MM.1S (cell line): ENCODE results near the gene MZT2B.
"Not testable (repeated sequence)": the region's sequence is repeated elsewhere in the genome, so short reads cannot be mapped to it uniquely, and the experiment has no call there.

Experiments
- DNase-seq: peaks from one replicate; pipeline ENCODE4 v3.0.0-alpha.2; 2015
- H2AFZ ChIP-seq: fragments of 300-600 bp; sonication (generic); 2 replicates; pipeline ENCODE4 v1.6.0; 2016; ENCODE audit warnings: antibody characterized with exemption, low read length
- H3F3A ChIP-seq: fragments of 300-600 bp; sonication (generic); 2 replicates; pipeline ENCODE4 v1.6.1; 2016; ENCODE audit warnings: mild to moderate bottlenecking, antibody characterized with exemption, low read length, moderate library complexity, mixed read lengths; ENCODE audit not compliant: insufficient read depth
- H3K27ac ChIP-seq: fragments of 300-600 bp; sonication (generic); 2 replicates; pipeline ENCODE4 v1.5.1; 2016; ENCODE audit warnings: mild to moderate bottlenecking, low read length
- H3K27me3 ChIP-seq: fragments of 300-600 bp; sonication (generic); replicated peaks from 2 replicates; pipeline ENCODE4 v1.6.0; 2016; ENCODE audit warnings: low read length; ENCODE audit not compliant: insufficient read depth
- H3K36me3 ChIP-seq: fragments of 300-600 bp; sonication (generic); replicated peaks from 2 replicates; pipeline ENCODE4 v1.6.1; 2016; ENCODE audit warnings: mild to moderate bottlenecking, low read length, mixed read lengths; ENCODE audit not compliant: insufficient read depth
- H3K4me1 ChIP-seq: fragments of 300-600 bp; sonication (generic); 2 replicates; pipeline ENCODE4 v1.6.1; 2016; ENCODE audit warnings: low read length, mixed read lengths
- H3K4me2 ChIP-seq: fragments of 300-600 bp; sonication (generic); 2 replicates; pipeline ENCODE4 v1.6.0; 2016; ENCODE audit warnings: low read depth, low read length
- H3K4me3 ChIP-seq: fragments of 300-600 bp; sonication (generic); 2 replicates; pipeline ENCODE4 v1.5.1; 2016; ENCODE audit warnings: low read length, mixed read lengths
- H3K79me2 ChIP-seq: fragments of 300-600 bp; sonication (generic); 2 replicates; pipeline ENCODE4 v1.6.1; 2016; ENCODE audit warnings: mixed run types, low read length, mixed read lengths
- H3K9ac ChIP-seq: fragments of 300-600 bp; sonication (generic); 2 replicates; pipeline ENCODE4 v1.6.1; 2016; ENCODE audit warnings: low read length, mixed read lengths
- H3K9me2 ChIP-seq: fragments of 300-600 bp; sonication (generic); replicated peaks from 2 replicates; pipeline ENCODE4 v1.6.1; 2016; ENCODE audit warnings: mild to moderate bottlenecking, low read length, mixed read lengths; ENCODE audit not compliant: insufficient read depth
- H3K9me3 ChIP-seq: fragments of 300-600 bp; sonication (generic); replicated peaks from 2 replicates; pipeline ENCODE4 v1.6.1; 2016; ENCODE audit warnings: mild to moderate bottlenecking, low read length, mixed read lengths; ENCODE audit not compliant: insufficient read depth
- H4K20me1 ChIP-seq: fragments of 300-600 bp; sonication (generic); 2 replicates; pipeline ENCODE4 v1.6.1; 2016; ENCODE audit warnings: mild to moderate bottlenecking, low read length, moderate library complexity, mixed read lengths; ENCODE audit not compliant: insufficient read depth

The MZT2B gene

DNA sequence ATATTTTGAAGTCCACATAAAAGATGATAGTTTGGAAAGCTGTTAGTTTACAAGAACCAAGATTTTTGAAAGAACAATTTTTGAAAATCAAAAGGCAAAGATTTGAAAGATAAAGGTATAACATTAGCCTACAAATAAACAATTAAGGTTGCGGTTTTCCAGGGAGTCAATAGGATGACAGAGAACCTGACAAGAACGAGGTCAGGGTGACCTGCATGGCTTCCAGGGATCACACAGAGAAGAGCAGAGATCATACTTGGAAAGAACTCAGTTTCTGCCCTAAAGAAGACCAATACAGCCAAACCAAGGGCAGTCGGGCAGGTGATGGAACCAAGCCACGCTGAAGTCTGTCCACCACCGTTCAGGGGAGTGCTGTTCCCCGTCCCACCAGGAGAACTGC, 57.5 kb downstream of the MZT2B start:
- not testable (repeated sequence) for DNase-seq

More for the DNA sequence above, 57.5 kb downstream of the MZT2B start:
- not testable (repeated sequence) for H3K4me2 ChIP-seq, H3K9me2 ChIP-seq, H3K4me1 ChIP-seq, H3K27ac ChIP-seq, H4K20me1 ChIP-seq, H3K9me3 ChIP-seq, H3K36me3 ChIP-seq, H2AFZ ChIP-seq, H3F3A ChIP-seq, H3K9ac ChIP-seq, H3K79me2 ChIP-seq, H3K27me3 ChIP-seq, H3K4me3 ChIP-seq
